Hippocampal formation (tissue), 2 donors: ENCODE measurements around the gene RGPD3.
"Not testable (repeated sequence)": the region's sequence is repeated elsewhere in the genome, so short reads cannot be mapped to it uniquely, and the experiment has no call there.

Experiments
- DNase-seq, 2 donors: peaks; one replicate each; lab custom pipeline; 2025; lab: John Stamatoyannopoulos, UW

RGPD3 gene

GRCh38 chr2:106486551-106487385 lies 18.6 kb upstream of the RGPD3 start, which contains the start of gene CD8B2:
Gene CD8B2, plus strand, starts transcription at chr2:106487364. Its CDS starts 63 bp downstream, at chr2:106487427.
- not testable (repeated sequence) for DNase-seq

GRCh38 chr2:106479563-106479962 lies 11.3 kb upstream of the RGPD3 start:
- not testable (repeated sequence) for DNase-seq

- DNase-seq: not testable (repeated sequence)
These were observed 9.4 kb upstream of the RGPD3 start for GRCh38 chr2:106477647-106478046.

- not testable (repeated sequence) for DNase-seq
These were observed 2.4 kb upstream of the RGPD3 start for GRCh38 chr2:106470658-106471057.

- DNase-seq: not testable (repeated sequence)
These were observed 697 bp downstream of the RGPD3 start for GRCh38 chr2:106467516-106467915.

DNA sequence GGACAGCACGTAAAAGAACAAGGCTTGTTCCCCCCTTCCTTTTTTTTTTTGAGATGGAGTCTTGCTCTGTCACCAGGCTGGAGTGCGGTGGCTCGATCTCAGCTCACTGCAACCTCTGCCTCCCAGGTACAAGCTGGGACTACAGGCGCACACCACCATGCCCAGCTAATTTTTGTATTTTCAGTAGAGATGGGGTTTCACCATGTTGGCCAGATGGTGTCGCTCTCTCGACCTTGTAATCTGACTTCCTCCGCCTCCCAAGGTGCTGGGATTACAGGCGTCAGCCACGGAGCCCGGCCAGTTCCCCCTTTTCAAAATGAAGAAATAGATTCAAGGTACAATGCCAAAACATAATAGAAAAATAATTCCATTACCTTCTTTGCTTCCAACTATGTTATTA lies 6.3 kb downstream of the RGPD3 start:
- DNase-seq: not testable (repeated sequence)

DNA sequence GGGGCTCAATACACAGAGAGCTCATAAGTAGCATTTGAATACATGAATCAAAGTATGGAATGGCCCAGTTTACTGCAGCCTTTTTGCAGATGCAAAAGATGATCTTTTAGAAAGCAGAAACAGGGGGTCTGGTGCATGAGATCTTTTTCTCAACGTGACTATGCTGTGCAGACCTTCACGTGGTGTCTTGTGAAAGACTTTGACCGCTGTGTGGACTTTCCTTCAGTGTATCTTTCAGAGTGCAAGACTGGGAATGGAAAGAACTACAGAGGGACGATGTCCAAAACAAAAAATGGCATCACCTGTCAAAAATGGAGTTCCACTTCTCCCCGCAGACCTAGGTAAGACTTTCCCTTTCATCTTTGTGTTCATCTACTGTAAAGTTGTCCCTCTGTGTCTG lies 77.5 kb downstream of the RGPD3 start:
- DNase-seq: not testable (repeated sequence)

DNA sequence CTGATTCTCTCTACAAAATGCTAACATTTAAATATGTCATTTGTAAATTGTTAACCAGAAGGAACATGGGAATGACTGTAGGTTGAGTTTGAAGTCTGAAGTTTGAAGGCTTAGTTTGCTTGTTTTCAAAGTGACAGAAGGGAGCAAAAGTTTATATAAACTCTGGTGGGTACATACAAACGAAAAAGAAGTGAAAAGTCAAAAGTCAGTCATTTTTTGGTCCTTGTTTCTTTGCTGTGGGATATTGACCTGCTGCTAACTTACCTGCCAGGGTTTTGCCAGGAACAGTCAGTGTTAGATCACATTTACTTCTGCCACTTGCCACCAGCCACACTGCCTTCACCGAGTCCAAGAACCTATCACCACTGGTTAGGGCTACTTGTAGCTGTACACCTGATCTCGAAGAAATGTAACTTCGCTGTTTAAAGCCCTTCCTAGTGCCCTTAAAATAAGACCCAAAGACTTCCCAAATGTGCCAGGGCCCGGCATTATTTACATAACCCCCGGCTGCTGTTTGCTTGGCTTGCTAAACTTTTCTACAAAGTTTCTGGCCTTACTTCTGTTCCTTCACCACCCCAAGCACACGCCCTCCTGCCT lies 79.3 kb downstream of the RGPD3 start:
- not testable (repeated sequence) for DNase-seq

- DNase-seq: not testable (repeated sequence)
These were observed 83.7 kb downstream of the RGPD3 start for GRCh38 chr2:106384548-106384947.

- DNase-seq: not testable (repeated sequence)
These were observed 86.3 kb downstream of the RGPD3 start for GRCh38 chr2:106381867-106382266.

- DNase-seq: not testable (repeated sequence)
These were observed 88.6 kb downstream of the RGPD3 start for GRCh38 chr2:106379567-106379966.

DNA sequence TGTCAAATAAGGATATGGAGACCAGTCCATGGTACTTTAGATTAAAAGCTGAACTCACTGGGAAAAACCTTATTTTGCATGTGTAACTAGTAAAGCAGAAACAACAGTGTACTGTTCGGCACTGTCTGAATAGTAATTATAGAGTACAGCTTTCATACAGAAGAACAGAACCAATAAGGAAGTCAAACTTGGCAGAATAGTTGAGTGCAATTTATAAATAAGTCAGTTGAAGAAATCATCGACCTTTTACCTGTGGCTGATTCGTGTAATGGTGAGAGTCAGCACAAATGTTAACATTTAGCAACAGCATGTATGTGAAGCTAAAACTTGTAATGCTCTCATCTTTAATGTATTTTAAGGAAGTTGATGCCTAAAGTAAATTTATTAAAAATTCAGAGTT lies 99.0 kb downstream of the RGPD3 start:
- DNase-seq: not testable (repeated sequence)

GRCh38 chr2:106366204-106366885 lies 101.9 kb downstream of the RGPD3 start:
- DNase-seq: no peak

DNA sequence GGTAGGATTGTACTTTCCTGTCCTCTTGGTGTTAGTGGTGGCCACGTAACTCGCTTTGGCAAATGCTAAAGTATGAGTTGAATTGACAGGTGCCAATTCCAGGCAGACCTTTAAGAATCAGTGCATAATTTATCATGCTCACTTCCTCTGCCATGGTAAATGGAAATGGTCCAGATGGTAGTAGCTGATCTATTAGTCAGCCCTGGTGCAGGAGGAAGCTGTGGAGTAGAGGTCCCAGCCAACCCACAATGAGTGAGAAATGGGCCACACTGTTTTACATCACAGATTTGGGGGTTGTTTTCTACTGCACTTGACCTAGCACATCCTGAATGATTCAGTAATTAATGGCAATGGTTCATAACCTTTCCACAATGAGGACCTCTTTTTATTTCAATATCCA lies 104.4 kb downstream of the RGPD3 start:
- DNase-seq: no peak

DNA sequence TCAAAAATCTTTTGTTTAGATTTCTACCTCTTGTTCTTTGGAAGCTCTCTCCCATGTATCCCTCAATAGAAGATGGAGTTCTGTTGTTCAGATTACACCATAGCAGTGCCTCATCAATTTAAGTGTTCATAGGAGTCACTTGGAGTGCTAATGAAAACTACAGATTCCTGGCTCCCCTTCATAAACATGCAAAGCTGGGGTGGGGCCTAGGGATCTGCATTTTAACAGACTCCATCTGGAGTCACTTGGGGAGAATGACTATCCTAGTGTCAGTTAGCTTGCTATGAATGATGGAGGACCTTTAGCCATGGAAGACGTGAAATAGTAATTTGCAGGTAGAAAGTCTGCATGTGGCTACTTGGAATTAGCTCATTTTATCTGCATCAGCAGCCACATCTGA lies 105.4 kb downstream of the RGPD3 start:
- DNase-seq: no peak

- DNase-seq: no peak
These were observed 108.7 kb downstream of the RGPD3 start for GRCh38 chr2:106359512-106359911.

DNA sequence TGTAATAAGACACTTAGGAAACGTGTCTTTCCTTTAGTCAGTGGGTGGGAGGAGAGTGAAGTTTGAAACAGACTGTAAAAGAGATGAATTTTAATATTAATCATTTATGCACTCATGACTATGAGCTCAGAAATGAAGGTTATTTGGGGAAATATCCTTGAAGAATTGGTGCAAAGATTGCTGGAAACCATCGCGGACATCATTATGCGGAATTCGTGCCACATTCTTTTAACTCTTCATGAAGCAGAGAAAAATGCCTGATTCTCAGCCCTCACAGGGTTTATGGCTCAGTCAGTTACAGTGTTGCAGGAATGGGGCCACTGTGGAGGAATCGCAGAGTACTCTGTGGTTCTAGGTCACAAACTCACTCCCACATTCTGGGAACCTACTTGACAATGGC lies 109.7 kb downstream of the RGPD3 start:
- no peak for DNase-seq

DNA sequence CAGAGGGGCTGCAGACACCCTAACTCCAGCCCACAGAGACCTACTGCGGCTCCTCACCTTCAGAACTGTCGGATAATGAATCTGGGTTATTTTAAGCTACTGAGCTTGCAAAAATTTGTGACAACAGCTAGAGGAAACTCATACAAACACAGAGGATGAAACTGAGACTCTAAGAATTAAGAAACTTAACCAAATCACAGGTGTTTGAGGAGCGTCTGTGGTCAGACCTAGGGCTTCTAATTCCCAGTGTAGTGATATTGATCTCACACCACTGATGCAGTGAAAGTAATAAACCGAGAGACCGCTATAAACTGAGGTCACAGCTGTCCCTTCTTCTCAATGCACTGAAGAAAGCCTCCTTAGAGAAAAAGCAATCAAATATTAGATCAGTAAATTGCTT lies 110.1 kb downstream of the RGPD3 start:
- DNase-seq: no peak

DNA sequence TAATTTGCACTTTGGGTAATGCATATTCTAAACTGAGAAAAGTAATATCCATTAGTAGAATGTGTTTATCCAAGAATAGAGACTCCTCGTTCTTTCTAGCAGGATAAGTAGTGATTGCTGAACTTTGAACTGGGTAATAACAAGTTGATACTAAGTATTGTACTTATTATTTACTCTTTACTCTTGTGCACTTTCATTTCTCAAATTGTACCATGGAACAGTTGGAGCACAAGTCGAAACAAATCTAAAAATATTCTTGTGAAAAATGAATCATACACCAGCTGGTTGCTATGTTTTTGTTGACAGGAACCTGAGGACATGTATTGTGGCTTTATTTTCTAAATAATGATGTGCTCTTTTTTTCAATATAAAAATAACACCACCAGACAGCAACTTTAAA lies 111.9 kb downstream of the RGPD3 start:
- DNase-seq: no peak

GRCh38 chr2:106353676-106354075 lies 114.5 kb downstream of the RGPD3 start:
- no peak for DNase-seq

DNA sequence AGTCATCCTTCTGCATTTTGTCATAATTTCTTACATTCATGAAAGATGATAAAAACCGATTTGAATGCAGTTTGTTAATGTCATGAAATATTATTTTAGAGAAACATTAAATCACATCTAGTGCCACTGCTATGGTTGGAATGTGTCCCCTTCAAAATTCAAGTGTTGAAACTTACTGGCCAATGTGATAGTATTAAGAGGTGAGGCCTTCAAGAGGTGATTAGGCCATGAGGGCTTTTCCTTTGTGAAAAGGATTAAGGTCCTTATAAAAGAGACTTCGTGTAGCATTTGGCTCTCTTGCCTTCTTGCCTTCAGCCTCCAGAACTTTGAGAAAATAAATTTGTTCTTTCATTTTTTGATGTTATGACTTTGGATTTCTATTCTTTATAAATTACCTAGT lies 117.2 kb downstream of the RGPD3 start:
- no peak for DNase-seq

- DNase-seq: no peak
These were observed 123.9 kb downstream of the RGPD3 start for GRCh38 chr2:106344302-106344701.

DNA sequence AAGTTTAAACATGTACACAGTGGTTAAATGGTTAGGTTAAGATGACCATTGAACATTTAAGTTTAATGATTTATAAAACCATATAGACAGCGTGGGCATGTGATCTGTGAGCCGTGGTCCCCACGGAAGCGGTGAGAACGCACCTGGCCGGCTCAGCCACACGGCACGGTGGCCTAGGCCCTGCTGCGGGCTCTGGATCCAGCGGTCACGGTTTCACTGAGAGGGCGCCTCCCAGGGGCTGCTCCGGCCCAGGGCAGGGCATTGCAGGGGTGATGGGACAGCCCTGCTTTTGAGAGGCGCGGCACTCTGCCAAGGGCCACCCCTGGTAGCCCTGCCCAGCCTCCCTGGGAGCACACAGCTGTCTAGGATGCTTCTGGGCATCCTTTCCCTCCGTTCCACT lies 124.9 kb downstream of the RGPD3 start:
- DNase-seq: no peak
